Hepatocyte (in vitro differentiated cells): ENCODE measurements around the gene FRRS1.

Source experiments
- CTCF ChIP-seq: fragments of 200-600 bp; sonication (generic); IDR thresholded peaks from 2 replicates; pipeline ENCODE4 v1.5.1; 2016; ENCODE audit warnings: antibody characterized with exemption, mild to moderate bottlenecking; ENCODE audit not compliant: poor library complexity
- EZH2 ChIP-seq: fragments of 200-600 bp; sonication (generic); IDR thresholded peaks from 2 replicates; pipeline ENCODE4 v1.6.1; 2016; ENCODE audit warnings: antibody characterized with exemption, mild to moderate bottlenecking, borderline replicate concordance
- EZH2phosphoT487 ChIP-seq: fragments of 200-600 bp; sonication (generic); IDR thresholded peaks from one replicate; pipeline ENCODE4 v1.6.1; 2018; ENCODE audit warnings: antibody characterized with exemption, mild to moderate bottlenecking, low read depth, moderate library complexity; ENCODE audit not compliant: unreplicated experiment, severe bottlenecking

GRCh38 chr1:99754055-99754626, 12.3 kb downstream of the FRRS1 start:
- TF ChIP-seq EZH2 (no peak), CTCF (no peak), EZH2phosphoT487 (no peak)
